B cell (primary cell): Measurements from ENCODE around the gene NDUFAF7.

ENCODE experiments used
- CTCF ChIP-seq: fragments of 200-600 bp; IDR thresholded peaks from one replicate; pipeline ENCODE4 v1.8.0; 2022; ENCODE audit warnings: antibody characterized with exemption, mild to moderate bottlenecking
- EZH2 ChIP-seq: IDR thresholded peaks from 2 replicates; pipeline ENCODE4 v1.6.1; 2012; ENCODE audit warnings: borderline replicate concordance, low read depth, mild to moderate bottlenecking, moderate library complexity, low read length; ENCODE audit not compliant: insufficient read depth, poor library complexity, severe bottlenecking

DNA sequence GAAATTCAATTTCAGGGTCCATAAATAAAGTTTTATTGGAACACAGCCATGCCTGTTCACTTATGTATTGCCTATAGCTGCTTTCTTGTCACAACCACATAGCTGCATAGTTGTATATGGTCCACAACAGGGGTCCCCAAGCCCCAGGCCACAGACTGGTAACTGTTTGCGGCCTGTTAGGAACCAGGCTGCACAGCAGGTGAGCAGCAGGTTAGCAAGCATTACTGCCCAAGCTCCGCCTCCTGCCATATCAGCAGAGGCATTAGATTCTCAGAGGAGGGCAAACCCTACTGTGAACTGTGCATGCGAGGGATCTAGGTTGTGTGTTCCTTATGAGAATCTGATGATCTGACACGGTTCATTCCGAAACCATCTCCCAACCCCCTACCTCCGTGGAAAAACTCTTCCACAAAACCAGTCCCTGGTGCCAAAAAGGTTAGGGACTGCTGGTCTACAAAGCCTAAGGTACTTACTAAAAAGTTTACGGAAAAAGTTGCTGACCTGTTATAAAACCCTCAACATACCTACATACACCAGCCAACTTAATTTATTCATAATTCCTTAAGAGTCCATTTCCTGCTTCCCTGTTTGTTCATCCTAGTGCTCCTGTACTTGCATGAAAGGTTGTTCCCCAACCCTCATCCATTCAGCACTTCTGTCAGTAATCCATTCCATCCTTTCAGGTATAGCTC lies 40.1 kb downstream of the NDUFAF7 start:
- TF ChIP-seq CTCF (no peak), EZH2 (no peak)
